ENCODE measurements around the gene TOX2.

The TOX2 gene

DNA sequence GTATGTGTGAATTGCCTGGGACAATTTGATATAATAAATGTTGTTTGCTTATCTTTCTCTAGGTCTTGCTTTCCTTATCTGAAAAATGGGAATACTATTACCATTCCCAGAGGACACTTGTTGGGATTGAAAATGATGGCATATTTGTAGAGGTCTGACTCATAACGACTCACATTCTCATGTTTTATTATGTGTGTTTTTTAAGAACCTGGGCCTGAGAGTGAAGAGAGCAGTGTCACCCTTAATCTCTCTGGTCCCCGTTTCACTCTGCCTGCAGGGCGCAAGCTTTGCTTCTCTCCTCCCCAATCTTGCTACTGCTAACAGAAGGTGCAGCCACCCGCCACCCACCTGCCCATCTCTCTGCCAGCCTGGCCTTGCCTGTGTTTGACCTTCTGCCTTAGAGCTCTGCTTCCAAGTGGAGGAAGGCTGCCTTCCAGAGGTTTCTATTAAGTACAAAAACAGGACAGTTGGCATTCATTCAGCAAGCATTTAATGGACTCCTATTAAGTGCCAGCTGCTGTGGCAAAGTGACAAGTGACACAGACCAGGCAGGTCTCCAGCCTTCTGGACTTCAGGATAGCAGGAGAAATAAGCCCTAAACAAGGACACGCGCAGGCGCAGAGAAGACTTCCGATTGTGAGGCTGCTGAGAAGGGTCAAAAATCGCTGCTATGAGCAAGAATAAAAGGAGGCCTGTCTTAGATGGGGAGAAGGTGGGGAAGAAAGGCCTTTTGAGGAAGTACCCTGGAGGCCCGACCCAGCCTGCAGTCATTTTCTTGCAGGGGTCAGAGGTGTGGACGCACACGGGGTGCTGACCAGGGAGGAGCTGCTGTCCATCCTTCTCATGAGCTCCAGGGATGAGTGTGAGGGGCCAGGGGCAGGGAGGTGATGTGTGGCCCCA lies 159.8 kb downstream of the TOX2 start:
- peaks cover 6% of the 10 kb centered on the region for H3K4me1 Mint-ChIP-seq
- H3K27ac Mint-ChIP-seq, result no peak overlapping the region
- H3K27me3 Mint-ChIP-seq (ENCODE audit: low read depth, poor library complexity), result peaks cover 16% of the 10 kb centered on the region
- no peak for DNase-seq
- TF ChIP-seq, protein P1, sequence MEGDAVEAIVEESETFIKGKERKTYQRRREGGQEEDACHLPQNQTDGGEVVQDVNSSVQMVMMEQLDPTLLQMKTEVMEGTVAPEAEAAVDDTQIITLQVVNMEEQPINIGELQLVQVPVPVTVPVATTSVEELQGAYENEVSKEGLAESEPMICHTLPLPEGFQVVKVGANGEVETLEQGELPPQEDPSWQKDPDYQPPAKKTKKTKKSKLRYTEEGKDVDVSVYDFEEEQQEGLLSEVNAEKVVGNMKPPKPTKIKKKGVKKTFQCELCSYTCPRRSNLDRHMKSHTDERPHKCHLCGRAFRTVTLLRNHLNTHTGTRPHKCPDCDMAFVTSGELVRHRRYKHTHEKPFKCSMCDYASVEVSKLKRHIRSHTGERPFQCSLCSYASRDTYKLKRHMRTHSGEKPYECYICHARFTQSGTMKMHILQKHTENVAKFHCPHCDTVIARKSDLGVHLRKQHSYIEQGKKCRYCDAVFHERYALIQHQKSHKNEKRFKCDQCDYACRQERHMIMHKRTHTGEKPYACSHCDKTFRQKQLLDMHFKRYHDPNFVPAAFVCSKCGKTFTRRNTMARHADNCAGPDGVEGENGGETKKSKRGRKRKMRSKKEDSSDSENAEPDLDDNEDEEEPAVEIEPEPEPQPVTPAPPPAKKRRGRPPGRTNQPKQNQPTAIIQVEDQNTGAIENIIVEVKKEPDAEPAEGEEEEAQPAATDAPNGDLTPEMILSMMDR (IDR thresholded peaks at IDR 0.05), result no peak
- no peak overlapping the region for H3K4me3 Mint-ChIP-seq
- H3K9me3 Mint-ChIP-seq, result no peaks in the 10 kb centered on the region
- no peaks in the 10 kb centered on the region for H3K36me3 Mint-ChIP-seq (ENCODE audit: low read depth)

- no peaks in the 10 kb centered on the region for H3K9me3 Mint-ChIP-seq
- H3K27me3 Mint-ChIP-seq (ENCODE audit: low read depth, poor library complexity), result peaks cover 16% of the 10 kb centered on the region
- DNase-seq, result no peak
- TF ChIP-seq, protein P1 (IDR thresholded peaks at IDR 0.05), result no peak
- H3K27ac Mint-ChIP-seq, result no peak overlapping the region
- H3K4me1 Mint-ChIP-seq, result peaks cover 10% of the 10 kb centered on the region
- no peaks in the 10 kb centered on the region for H3K36me3 Mint-ChIP-seq (ENCODE audit: low read depth)
- H3K4me3 Mint-ChIP-seq, result no peak overlapping the region
Measured at GRCh38 chr20:44075191-44075949, 160.7 kb downstream of the TOX2 start.

- Mint-ChIP-seq H3K4me3 (no peak overlapping the region), H3K27ac (no peak overlapping the region), H3K4me1 (peaks cover 10% of the 10 kb centered on the region), H3K9me3 (no peaks in the 10 kb centered on the region), H3K36me3 (ENCODE audit: low read depth) (no peaks in the 10 kb centered on the region), H3K27me3 (ENCODE audit: low read depth, poor library complexity) (peaks cover 16% of the 10 kb centered on the region)
- no peak for DNase-seq
- TF ChIP-seq, protein P1 (IDR thresholded peaks at IDR 0.05), result no peak
Measured at GRCh38 chr20:44075950-44076232, 161.2 kb downstream of the TOX2 start.

DNA sequence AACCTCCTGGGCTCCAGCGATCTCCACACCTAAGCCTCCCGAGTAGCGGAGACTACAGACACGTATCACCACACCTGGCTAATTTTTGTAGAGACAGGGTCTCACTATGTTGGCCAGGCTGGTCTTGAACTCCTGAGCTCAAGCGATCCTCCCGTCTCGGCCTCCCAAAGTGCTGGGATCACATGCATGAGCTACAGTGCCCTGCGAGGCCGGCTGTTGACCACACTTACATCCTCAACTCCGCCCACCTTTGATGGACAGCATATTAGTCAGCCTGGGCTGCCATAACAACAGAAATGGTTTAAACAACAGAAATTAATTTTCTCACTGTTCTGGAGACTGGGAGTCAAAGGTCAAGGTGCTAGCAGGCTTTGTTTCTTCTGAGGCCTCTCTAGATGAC lies 164.6 kb downstream of the TOX2 start:
- TF ChIP-seq, protein P1 (IDR thresholded peaks at IDR 0.05), result no peak
- Mint-ChIP-seq H3K27me3 (ENCODE audit: low read depth, poor library complexity) (peaks cover 18% of the 10 kb centered on the region), H3K4me1 (peaks cover 13% of the 10 kb centered on the region), H3K4me3 (no peak overlapping the region), H3K27ac (no peak overlapping the region), H3K9me3 (no peaks in the 10 kb centered on the region), H3K36me3 (ENCODE audit: low read depth) (no peaks in the 10 kb centered on the region)
- DNase-seq, result no peak

- DNase-seq, result no peak
- Mint-ChIP-seq H3K9me3 (no peaks in the 10 kb centered on the region), H3K36me3 (ENCODE audit: low read depth) (no peaks in the 10 kb centered on the region), H3K4me3 (no peak overlapping the region), H3K4me1 (peaks cover 13% of the 10 kb centered on the region), H3K27me3 (ENCODE audit: low read depth, poor library complexity) (peaks cover 18% of the 10 kb centered on the region), H3K27ac (no peak overlapping the region)
- TF ChIP-seq, protein P1 (IDR thresholded peaks at IDR 0.05), result no peak
Measured at GRCh38 chr20:44080064-44080463, 165.4 kb downstream of the TOX2 start.
